ENCODE data around the gene GIPC2. TPM values are rescaled to one million over a fixed set of nuclear protein-coding genes. Genes with fewer than 3 reads are reported as not detected.

GIPC2 gene
- total RNA-seq, 1 experiment from 2014 or later = 0.26 TPM

GRCh38 chr1:78038071-78038470, 7.7 kb upstream of the GIPC2 start:
- ChIA-PET CTCF (no interaction called here), POLR2A (no interaction called here)
- TF ChIP-seq SIN3A (IDR thresholded peaks at IDR 0.05; ENCODE audit: borderline replicate concordance, insufficient read depth, low read depth, low read length) (no peak), CTCF (IDR thresholded peaks at IDR 0.05) (no peak), TCF7L2 (IDR thresholded peaks at IDR 0.05; ENCODE audit: low read depth, low read length) (no peak), POLR2AphosphoS5 (IDR thresholded peaks at IDR 0.05; ENCODE audit: low read depth, low read length) (no peak)
- H3K4me1 ChIP-seq (ENCODE audit: control insufficient read depth, insufficient read depth, low read length) = no peaks in the 10 kb centered on the region
- ATAC-seq (no peak), DNase-seq (ENCODE audit: low read depth, low spot score) (no peak)
- H3K36me3 ChIP-seq (ENCODE audit: control insufficient read depth, insufficient read depth, low read length) = no peaks in the 10 kb centered on the region
- in situ Hi-C loops (cut with HindIII; ENCODE audit: low pct_unique_long_range_greater_than_20kb, low sequenced_read_pairs) (no loop called here), intact Hi-C loops (cut with micrococcal nuclease; ENCODE audit: unreplicated experiment) (no loop called here)
- BruUV-seq (replicated peaks) = no TSS peak
- no peaks in the 10 kb centered on the region for H3K9me3 ChIP-seq (ENCODE audit: control insufficient read depth, insufficient read depth, low read depth, low read length)
- no peak overlapping the region for H3K27ac ChIP-seq (ENCODE audit: low read length)
- H3K4me3 ChIP-seq (ENCODE audit: low read depth in 2 of 2, low read length in 2 of 2) = no peak overlapping the region
- H3K27me3 ChIP-seq (ENCODE audit: control insufficient read depth, insufficient read depth, low read length) = no peaks in the 10 kb centered on the region; the same call in 1 of the 2 replicates

- in situ Hi-C loops (cut with HindIII; ENCODE audit: low pct_unique_long_range_greater_than_20kb, low sequenced_read_pairs) (no loop called here), intact Hi-C loops (cut with micrococcal nuclease; ENCODE audit: unreplicated experiment) (no loop called here)
- H3K4me1 ChIP-seq (ENCODE audit: control insufficient read depth, insufficient read depth, low read length) = no peaks in the 10 kb centered on the region
- ATAC-seq (no peak), DNase-seq (ENCODE audit: low read depth, low spot score) (no peak)
- ChIA-PET CTCF (no interaction called here), POLR2A (no interaction called here)
- no peaks in the 10 kb centered on the region for H3K36me3 ChIP-seq (ENCODE audit: control insufficient read depth, insufficient read depth, low read length)
- H3K27ac ChIP-seq (ENCODE audit: low read length) = no peak overlapping the region
- H3K27me3 ChIP-seq (ENCODE audit: control insufficient read depth, insufficient read depth, low read length) = peaks cover 4% of the 10 kb centered on the region
- H3K9me3 ChIP-seq (ENCODE audit: control insufficient read depth, insufficient read depth, low read depth, low read length) = no peaks in the 10 kb centered on the region
- BruUV-seq (replicated peaks) = no TSS peak
- no peak overlapping the region for H3K4me3 ChIP-seq (ENCODE audit: low read depth in 2 of 2, low read length in 2 of 2)
- TF ChIP-seq POLR2AphosphoS5 (IDR thresholded peaks at IDR 0.05; ENCODE audit: low read depth, low read length) = no peak
- TF ChIP-seq SIN3A (IDR thresholded peaks at IDR 0.05; ENCODE audit: borderline replicate concordance, insufficient read depth, low read depth, low read length) = no peak
- TF ChIP-seq TCF7L2 (IDR thresholded peaks at IDR 0.05; ENCODE audit: low read depth, low read length) = no peak
- TF ChIP-seq REST (IDR thresholded peaks at IDR 0.05; ENCODE audit: insufficient read depth in 1 of 2, low read depth in 2 of 2, low read length in 1 of 2) = no peak
- TF ChIP-seq CTCF (IDR thresholded peaks at IDR 0.05) = no peak
Observed at GRCh38 chr1:78038491-78038939, 7.3 kb upstream of the GIPC2 start.

Data from Panc1 (cell line).